AG08395 (cell line): Measurements from ENCODE around the gene CYRIA.

Experiments
- DNase-seq: peaks from one replicate; pipeline ENCODE4 v3.0.0; 2012; ENCODE audit warnings: mixed read lengths, low spot score

The CYRIA gene

DNA sequence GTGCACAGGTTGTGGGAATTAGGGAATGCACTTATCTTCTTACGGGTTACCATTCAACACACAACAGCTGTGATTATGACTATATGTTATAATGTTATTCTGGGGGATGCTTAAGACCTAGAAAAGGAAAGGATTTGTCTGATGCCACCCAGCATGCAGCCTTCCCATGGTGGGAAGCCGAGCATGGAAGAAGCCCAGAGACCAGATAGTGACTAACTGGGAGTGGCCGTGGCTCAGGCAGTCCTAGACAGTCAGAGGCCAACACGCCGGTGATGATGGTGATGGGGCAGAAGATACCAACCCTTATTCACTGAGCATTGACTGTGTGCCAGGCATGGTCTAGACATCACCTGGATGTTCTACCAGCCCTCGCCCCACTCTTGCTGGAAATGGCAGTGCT, 35.9 kb downstream of the CYRIA start:
- no peak for DNase-seq

DNA sequence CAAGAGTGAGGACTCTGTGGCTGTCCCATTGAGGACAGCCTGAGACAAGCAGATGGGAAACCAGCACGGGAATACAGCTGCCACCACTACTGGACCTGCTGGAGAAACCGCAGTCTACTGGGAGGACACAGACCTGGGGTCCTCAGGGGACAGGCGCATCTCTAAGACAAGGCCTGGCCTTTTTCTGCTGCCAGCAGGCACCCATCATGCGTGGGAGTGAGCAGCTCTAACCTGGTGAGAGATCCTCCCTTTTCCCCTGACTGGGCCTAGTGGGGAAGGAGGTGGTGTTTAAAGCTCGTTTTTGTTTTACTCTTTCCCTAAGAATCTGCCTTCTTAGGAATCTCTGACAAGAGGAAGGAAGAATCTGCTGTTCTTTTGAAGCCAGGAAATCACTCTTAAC, 36.6 kb downstream of the CYRIA start:
- no peak for DNase-seq

GRCh38 chr2:16628314-16628713, 37.3 kb downstream of the CYRIA start:
- DNase-seq: no peak

GRCh38 chr2:16626997-16627605, 38.5 kb downstream of the CYRIA start:
- no peak for DNase-seq

DNA sequence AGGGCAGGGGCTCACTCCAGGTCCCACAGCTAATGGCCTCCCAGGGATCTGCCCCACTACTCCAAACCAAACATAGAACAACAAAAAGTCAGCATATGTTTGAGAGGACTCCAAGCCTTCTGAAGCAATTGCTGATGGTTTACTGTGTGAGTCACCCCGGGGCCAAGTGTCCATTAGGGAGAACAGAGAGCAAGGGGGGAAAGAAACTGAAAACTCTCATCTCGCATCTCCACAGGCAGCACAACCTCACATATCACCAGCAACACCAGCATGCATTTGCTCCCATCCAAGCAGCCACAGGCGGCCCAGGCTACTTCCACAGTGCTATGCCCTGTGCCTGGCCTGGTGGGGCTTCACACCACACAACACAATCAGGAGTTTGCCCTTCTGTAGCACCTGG, 39.1 kb downstream of the CYRIA start:
- DNase-seq: peak; percentile 62

DNA sequence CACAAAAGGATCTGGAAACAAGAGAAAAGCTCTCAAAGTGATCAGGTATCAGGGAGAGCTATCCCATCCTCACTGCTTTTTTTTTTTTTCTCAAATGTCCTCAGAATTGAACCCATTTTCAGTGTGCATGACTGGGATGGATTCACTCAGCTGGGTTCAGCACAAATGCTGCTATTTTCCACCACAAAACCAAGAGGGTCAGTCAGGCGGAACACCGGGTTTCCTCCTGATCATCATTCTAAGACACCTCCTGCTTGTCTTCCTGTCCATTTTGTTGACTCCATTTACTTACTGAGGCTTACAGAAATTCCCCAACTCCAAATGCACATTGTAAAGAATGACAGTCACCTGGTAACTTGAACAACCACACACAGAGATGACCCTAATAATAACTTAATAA, 39.9 kb downstream of the CYRIA start:
- DNase-seq: no peak

- no peak for DNase-seq
These were observed 40.4 kb downstream of the CYRIA start for GRCh38 chr2:16625201-16625729.

GRCh38 chr2:16624436-16624780, 41.2 kb downstream of the CYRIA start:
- DNase-seq: no peak

DNA sequence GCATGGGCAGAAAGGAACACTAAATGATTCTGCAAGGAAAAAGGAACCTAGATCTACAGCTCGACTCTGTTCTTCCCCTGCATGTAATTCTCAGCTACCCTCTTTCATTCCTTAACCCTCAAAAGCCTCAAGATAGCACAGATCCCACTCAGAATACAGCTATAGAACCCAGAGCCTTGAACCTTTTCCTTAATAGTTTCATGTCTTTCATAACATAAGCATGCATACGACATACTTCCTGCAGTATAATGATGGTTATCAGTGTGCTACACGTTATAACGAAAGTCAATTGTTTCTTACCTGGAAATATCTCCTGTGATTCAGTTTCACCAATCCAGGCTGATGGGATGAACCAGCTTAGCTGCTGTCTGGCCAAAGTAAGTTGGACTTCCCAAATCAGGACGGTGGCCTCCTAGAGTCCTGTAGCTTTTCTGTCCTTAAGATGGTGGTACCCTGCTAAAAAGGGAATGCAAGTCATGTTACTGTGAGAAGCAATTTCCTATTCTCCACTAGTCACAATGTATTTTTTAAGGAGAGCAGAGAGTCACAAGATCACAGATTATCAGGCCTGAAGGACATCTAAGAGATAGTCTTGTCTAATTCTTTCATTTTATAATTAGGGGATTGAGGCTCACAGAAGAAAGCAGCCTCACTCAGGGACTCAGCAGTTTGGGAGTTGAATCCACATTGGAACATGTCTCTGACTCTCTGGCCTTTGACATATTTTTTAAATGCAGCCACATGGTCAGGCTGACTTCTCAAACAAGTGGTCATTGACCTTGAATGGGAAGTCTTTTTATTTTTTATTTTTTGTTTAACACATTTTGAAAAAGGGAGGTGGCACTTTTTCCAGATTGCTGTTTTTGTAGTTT, 41.8 kb downstream of the CYRIA start:
- DNase-seq: no peak

DNA sequence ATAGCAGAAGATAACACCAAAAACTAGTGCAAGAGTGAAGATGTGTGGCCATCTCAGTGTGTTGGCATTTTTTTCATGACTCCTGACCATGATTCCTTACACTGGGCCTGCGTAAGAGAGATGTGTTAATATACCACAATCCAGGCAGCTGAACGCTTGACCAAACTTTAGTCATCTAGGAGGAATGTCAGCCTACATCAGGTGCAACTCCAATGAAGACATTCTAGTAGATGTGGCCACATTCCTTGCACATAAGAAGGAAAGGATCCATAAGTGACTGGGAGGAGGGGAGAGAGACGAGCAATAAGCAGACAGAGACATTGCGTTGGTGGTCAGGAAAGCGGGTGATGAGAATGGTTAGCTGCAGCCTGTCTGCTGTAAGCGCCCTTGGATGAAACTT, 42.6 kb downstream of the CYRIA start:
- DNase-seq: no peak

GRCh38 chr2:16622399-16622968, 43.1 kb downstream of the CYRIA start:
- DNase-seq: no peak

GRCh38 chr2:16621316-16621715, 44.3 kb downstream of the CYRIA start:
- no peak for DNase-seq

DNA sequence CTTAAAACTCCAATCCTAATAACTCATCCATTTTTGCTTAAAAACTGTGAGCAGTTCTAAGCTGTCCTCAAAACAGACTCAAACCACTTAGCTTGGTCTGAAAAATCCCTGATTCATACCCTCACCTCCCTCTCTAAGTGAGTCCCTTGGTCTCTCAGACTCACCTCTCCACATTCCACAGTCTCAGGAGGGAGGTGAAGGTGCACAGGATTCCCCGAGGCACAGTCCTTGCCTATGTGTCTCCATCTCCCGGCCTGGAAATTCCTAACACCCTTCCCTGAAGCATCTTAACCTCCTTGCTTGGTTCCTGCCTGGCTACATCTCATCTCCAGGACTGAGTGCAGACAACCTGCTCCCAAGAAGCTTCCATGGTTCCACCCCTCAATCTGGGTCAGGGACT, 45.0 kb downstream of the CYRIA start:
- no peak for DNase-seq

GRCh38 chr2:16619576-16620245, 45.9 kb downstream of the CYRIA start:
- DNase-seq: no peak

DNA sequence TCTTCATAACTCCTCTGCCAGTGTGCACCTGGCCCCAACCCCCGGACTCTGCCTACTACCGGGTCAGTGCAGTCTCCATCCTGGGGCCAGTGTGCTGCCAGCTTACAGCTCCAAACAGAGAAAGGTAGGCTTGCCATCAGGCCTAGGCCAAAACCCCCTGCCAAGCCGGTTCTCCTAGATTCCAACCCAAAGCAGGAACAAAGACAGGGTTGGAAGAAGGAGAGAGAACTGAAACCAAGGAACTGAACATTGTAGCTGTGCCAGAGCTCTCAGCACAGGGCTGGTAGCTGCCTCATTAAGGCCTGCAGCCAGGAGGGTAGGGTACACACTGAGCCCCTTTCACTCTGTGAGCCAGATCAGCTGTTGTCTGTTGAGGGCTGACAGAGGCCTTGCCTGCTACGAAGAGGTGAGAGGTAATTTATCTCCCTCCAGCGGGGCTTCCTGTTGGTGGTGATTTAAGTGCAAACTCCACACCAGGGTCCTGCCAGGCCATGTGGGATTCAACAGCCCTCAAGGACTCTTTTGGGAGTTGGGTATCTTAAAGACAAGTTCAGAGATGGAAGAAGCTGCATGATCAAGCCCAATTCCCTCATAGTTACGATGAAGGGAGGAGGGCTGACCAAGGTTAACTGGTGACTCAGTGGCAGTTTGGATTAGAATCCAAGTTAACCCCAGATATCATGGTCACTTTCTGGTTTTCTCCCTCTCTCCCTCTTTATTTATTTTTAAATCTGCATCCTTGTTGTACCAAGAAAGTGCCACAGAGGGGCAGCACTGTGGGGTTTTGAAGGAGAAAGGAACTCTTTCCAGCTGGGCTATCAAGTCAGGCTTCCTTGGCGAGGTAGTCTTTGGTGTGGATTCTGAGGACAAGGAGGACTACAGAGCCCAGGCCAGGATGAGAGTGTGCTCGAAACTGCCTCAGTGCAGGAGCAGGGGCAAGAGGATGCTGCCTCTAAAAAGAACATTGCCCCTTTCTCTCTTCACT, 48.1 kb downstream of the CYRIA start:
- DNase-seq: peak; percentile 63
